ENCODE measurements around the gene TMEM129. TPM values are rescaled to one million over a fixed set of nuclear protein-coding genes. Genes with fewer than 3 reads are reported as not detected.

The TMEM129 gene
- total and polyA plus RNA-seq, 10 of the 15 experiments (the other 5 are each of a cell fraction or from before 2014, with no cell fraction given), result 0.19 to 24.9 (median 13.2) TPM

DNA sequence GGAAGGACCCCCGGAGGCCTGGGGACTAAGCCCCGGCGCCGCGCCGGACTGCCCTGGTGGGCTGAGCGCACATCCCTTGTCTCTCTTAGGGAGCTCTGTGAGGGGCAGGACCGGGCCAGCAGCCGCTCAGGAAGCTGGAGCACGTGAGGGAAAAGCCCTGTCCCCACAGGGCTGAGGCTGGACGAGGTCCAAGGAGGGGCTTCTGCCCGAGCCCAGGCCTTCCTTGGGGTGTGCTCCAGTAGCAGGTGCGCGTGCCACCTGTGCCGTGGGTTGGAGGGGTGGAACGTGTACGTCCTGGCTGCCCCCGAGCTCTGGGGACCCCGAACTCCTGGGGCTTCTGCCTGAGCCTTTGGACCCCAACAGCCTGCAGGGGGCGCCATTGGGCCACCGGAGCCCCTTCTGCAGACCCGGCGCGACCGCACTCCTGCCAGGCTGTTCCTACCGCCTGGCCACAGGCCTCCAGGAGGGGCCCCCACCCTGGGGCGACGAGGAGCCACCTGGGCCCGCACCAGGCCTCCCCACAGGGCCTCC, 27.4 kb upstream of the TMEM129 start:
- no peaks in the 10 kb centered on the region for H3K79me2 ChIP-seq (ENCODE audit: control insufficient read depth, insufficient read depth, low read length)
- no peak overlapping the region for H3K9ac ChIP-seq (ENCODE audit: control insufficient read depth, insufficient read depth, low read length)
- in situ Hi-C loops (cut with MboI) (no loop called here), intact Hi-C loops (cut with micrococcal nuclease; ENCODE audit: unreplicated experiment) (loop anchor here (1.0 to 5.0 kb wide), 2 partner anchors 151 to 439 kb away; no protein-coding TSS in a partner anchor)
- peaks cover 0 to 12% of the 10 kb centered on the region in 2 experiments; a peak in 3 of 4 replicates for H3K36me3 ChIP-seq (ENCODE audit: control insufficient read depth in 2 of 2, insufficient read depth in 2 of 2, low read length in 1 of 2)
- no peaks in the 10 kb centered on the region for H3K27me3 ChIP-seq (replicated peaks in 1 of 2; ENCODE audit: control insufficient read depth in 2 of 2, insufficient read depth in 2 of 2, low read length in 1 of 2)
- ChIA-PET CTCF (interaction anchor here (0.7 to 5.1 kb wide), 16 partner anchors 18 to 331 kb away, joined by 3 to 60 read pairs (median 3); partner anchors contain the start of gene TMEM129), SMC1A (ENCODE audit: uncharacterized antibody, unreplicated experiment) (interaction anchor here (0.5 to 1.8 kb wide), 4 partner anchors 60 to 161 kb away, joined by 3 to 9 read pairs (median 5); no protein-coding TSS in a partner anchor), RAD21 (ENCODE audit: unreplicated experiment) (interaction anchor here (1.0 to 2.2 kb wide), 6 partner anchors 18 to 160 kb away, joined by 3 to 20 read pairs (median 4); no protein-coding TSS in a partner anchor), POLR2A (no interaction called here)
- no peak for DNase-seq (ENCODE audit: low read depth, low spot score)
- no peak overlapping the region; the same call in 1 of the 2 replicates for H2AFZ ChIP-seq (ENCODE audit: control insufficient read depth, low read depth, low read length)
- ATAC-seq, result peak; percentile 76
- peak; percentile 59 for FAIRE-seq
- BruUV-seq (replicated peaks), result no TSS peak
- H4K20me1 ChIP-seq (ENCODE audit: control insufficient read depth, insufficient read depth), result no peaks in the 10 kb centered on the region
- H3K9me3 ChIP-seq (replicated peaks; ENCODE audit: control insufficient read depth, insufficient read depth, low read length), result no peaks in the 10 kb centered on the region
- no peak overlapping the region for H3K4me3 ChIP-seq
- H3K4me2 ChIP-seq (ENCODE audit: control insufficient read depth, insufficient read depth), result no peak overlapping the region
- H3K4me1 ChIP-seq (ENCODE audit: control insufficient read depth, insufficient read depth, low read length), result no peaks in the 10 kb centered on the region
- H3K27ac ChIP-seq (ENCODE audit: control insufficient read depth, insufficient read depth), result no peak overlapping the region
- under 1% methylated on average over 21 of the region's 29 CpGs for WGBS (ENCODE audit: insufficient coverage, insufficient replicate concordance, low lambda C conversion rate, missing lambda C conversion rate)
- no peak for TF ChIP-seq ZSCAN29 (IDR thresholded peaks at IDR 0.05)
- TF ChIP-seq, protein P1, sequence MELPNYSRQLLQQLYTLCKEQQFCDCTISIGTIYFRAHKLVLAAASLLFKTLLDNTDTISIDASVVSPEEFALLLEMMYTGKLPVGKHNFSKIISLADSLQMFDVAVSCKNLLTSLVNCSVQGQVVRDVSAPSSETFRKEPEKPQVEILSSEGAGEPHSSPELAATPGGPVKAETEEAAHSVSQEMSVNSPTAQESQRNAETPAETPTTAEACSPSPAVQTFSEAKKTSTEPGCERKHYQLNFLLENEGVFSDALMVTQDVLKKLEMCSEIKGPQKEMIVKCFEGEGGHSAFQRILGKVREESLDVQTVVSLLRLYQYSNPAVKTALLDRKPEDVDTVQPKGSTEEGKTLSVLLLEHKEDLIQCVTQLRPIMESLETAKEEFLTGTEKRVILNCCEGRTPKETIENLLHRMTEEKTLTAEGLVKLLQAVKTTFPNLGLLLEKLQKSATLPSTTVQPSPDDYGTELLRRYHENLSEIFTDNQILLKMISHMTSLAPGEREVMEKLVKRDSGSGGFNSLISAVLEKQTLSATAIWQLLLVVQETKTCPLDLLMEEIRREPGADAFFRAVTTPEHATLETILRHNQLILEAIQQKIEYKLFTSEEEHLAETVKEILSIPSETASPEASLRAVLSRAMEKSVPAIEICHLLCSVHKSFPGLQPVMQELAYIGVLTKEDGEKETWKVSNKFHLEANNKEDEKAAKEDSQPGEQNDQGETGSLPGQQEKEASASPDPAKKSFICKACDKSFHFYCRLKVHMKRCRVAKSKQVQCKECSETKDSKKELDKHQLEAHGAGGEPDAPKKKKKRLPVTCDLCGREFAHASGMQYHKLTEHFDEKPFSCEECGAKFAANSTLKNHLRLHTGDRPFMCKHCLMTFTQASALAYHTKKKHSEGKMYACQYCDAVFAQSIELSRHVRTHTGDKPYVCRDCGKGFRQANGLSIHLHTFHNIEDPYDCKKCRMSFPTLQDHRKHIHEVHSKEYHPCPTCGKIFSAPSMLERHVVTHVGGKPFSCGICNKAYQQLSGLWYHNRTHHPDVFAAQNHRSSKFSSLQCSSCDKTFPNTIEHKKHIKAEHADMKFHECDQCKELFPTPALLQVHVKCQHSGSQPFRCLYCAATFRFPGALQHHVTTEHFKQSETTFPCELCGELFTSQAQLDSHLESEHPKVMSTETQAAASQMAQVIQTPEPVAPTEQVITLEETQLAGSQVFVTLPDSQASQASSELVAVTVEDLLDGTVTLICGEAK (IDR thresholded peaks at IDR 0.05; ENCODE audit: borderline replicate concordance), result no peak
- no peak for TF ChIP-seq NR2C1 (IDR thresholded peaks at IDR 0.05)
- TF ChIP-seq EP300 (IDR thresholded peaks at IDR 0.05; ENCODE audit: borderline replicate concordance in 1 of 2, control insufficient read depth in 1 of 2, low read depth in 2 of 2, low read length in 2 of 2), result no peak
- no peak for TF ChIP-seq SMAD1 (IDR thresholded peaks at IDR 0.05; ENCODE audit: low read depth, partially characterized antibody)
- TF ChIP-seq MEF2B (IDR thresholded peaks at IDR 0.05; ENCODE audit: partially characterized antibody, poor library complexity, severe bottlenecking), result no peak
- TF ChIP-seq YY1 (IDR thresholded peaks at IDR 0.05; ENCODE audit: low read depth, low read length), result peak; percentile 54; the same call in 1 of the 2 replicates
- TF ChIP-seq DPF2 (IDR thresholded peaks at IDR 0.05), result no peak
- TF ChIP-seq PRDM15 (CRISPR knock-in tag; IDR thresholded peaks at IDR 0.05), result no peak
- TF ChIP-seq HDAC2 (IDR thresholded peaks at IDR 0.05), result no peak
- TF ChIP-seq SIN3A (IDR thresholded peaks at IDR 0.05; ENCODE audit: low read depth, low read length), result no peak
- no peak for TF ChIP-seq ZNF217 (IDR thresholded peaks at IDR 0.05)
- TF ChIP-seq, protein P2, sequence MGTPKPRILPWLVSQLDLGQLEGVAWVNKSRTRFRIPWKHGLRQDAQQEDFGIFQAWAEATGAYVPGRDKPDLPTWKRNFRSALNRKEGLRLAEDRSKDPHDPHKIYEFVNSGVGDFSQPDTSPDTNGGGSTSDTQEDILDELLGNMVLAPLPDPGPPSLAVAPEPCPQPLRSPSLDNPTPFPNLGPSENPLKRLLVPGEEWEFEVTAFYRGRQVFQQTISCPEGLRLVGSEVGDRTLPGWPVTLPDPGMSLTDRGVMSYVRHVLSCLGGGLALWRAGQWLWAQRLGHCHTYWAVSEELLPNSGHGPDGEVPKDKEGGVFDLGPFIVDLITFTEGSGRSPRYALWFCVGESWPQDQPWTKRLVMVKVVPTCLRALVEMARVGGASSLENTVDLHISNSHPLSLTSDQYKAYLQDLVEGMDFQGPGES (IDR thresholded peaks at IDR 0.05), result no peak
- 0 out of 2 replicates have a peak, but pooled peaks have one; percentile 37 for TF ChIP-seq TCF3 (IDR thresholded peaks at IDR 0.05; ENCODE audit: borderline replicate concordance, insufficient read depth, low read depth, low read length)
- TF ChIP-seq ASH2L (IDR thresholded peaks at IDR 0.05; ENCODE audit: borderline replicate concordance, low read depth), result no peak

Measured in GM12878 (cell line).